HG02678 (cell line): Measurements from ENCODE around the gene CD302.
"Not testable (repeated sequence)": the region's sequence is repeated elsewhere in the genome, so short reads cannot be mapped to it uniquely, and the experiment has no call there.

Experiments used
- ATAC-seq: cut with Tn5 transposase; IDR thresholded peaks from one replicate; pipeline ENCODE4 v1.9.1; 2021; ENCODE audit warnings: mild to moderate bottlenecking, moderate library complexity; ENCODE audit not compliant: unreplicated experiment

CD302 gene

GRCh38 chr2:159797543-159798375 is at the start of gene CD302:
Gene CD302 (minus strand): TSS chr2:159798208. CDS start chr2:159798198, 10 bp downstream.
- ATAC-seq, result peak; percentile 73

GRCh38 chr2:159846564-159846963 is 48.6 kb upstream of the CD302 start:
- no peak for ATAC-seq

- no peak for ATAC-seq
Measured at GRCh38 chr2:159840616-159841015, 42.6 kb upstream of the CD302 start.

- no peak for ATAC-seq
Measured at GRCh38 chr2:159832858-159833257, 34.9 kb upstream of the CD302 start.

- ATAC-seq, result no peak
Measured at GRCh38 chr2:159832026-159832425, 34.0 kb upstream of the CD302 start.

GRCh38 chr2:159829376-159829775 is 31.4 kb upstream of the CD302 start:
- no peak for ATAC-seq

GRCh38 chr2:159828738-159829137 is 30.7 kb upstream of the CD302 start:
- no peak for ATAC-seq

GRCh38 chr2:159822478-159822833 is 24.4 kb upstream of the CD302 start:
- not testable (repeated sequence) for ATAC-seq

GRCh38 chr2:159821775-159822477 is 23.9 kb upstream of the CD302 start:
- not testable (repeated sequence) for ATAC-seq

GRCh38 chr2:159818940-159819339 is 20.9 kb upstream of the CD302 start:
- ATAC-seq, result no peak

GRCh38 chr2:159817283-159817682 is 19.3 kb upstream of the CD302 start:
- no peak for ATAC-seq

- ATAC-seq, result no peak
Measured at GRCh38 chr2:159811232-159811631, 13.2 kb upstream of the CD302 start.

GRCh38 chr2:159808032-159808425 is 10.0 kb upstream of the CD302 start:
- ATAC-seq, result no peak

- peak; percentile 41 for ATAC-seq
Measured at GRCh38 chr2:159807183-159808031, 9.4 kb upstream of the CD302 start.

- ATAC-seq, result no peak
Measured at GRCh38 chr2:159804941-159805340, 6.9 kb upstream of the CD302 start.

GRCh38 chr2:159803235-159803962 is 5.4 kb upstream of the CD302 start:
- no peak for ATAC-seq

GRCh38 chr2:159802673-159803072 is 4.7 kb upstream of the CD302 start:
- no peak for ATAC-seq

- ATAC-seq, result no peak
Measured at GRCh38 chr2:159799833-159800232, 1.8 kb upstream of the CD302 start.

- no peak for ATAC-seq
Measured at GRCh38 chr2:159798376-159798725, 343 bp upstream of the CD302 start.

GRCh38 chr2:159797225-159797542 is 824 bp downstream of the CD302 start:
- no peak for ATAC-seq
